Skin epidermis (tissue), 12 donors: ENCODE measurements around the gene KCNQ5.
"Not testable (repeated sequence)": the region's sequence is repeated elsewhere in the genome, so short reads cannot be mapped to it uniquely, and the experiment has no call there.

ENCODE experiments used
- H3K27ac ChIP-seq, 21 experiments: fragments of 200-600 bp; sonication (generic) in 11 of 21; one replicate each; pipeline ENCODE4 v1.5.0; 2020; ENCODE audit warnings: mild to moderate bottlenecking in 3 of 21, inconsistent platforms in 2 of 21, moderate library complexity in 2 of 21
- H3K4me3 ChIP-seq, 7 experiments: fragments of 200-600 bp; sonication (generic) in 2 of 7; one replicate each; pipeline ENCODE4 v1.5.0; 2020; ENCODE audit warnings: inconsistent platforms in 2 of 7, mild to moderate bottlenecking in 2 of 7, moderate library complexity in 1 of 7

The KCNQ5 gene

GRCh38 chr6:73182021-73182607 lies 560.2 kb downstream of the KCNQ5 start:
- no peak overlapping the region for H3K4me3 ChIP-seq
- H3K27ac ChIP-seq, result no peak overlapping the region

DNA sequence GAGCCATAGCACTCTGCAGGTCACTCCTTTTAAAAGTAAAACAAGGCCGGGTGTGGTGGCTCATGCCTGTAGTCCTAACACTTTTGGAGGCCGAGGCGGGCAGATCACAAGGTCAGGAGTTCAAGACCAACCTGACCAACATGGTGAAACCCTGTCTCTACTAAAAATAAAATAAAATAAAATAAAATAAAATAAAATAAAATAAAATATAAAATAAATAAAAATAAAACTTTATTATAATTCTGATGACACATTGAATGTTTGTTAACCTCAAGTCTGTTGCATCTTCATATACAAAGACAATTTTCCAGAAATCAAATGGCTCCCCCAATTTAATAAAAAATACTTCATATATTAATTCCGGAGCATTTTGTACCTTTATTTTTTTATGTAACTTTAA lies 571.4 kb downstream of the KCNQ5 start:
- H3K27ac ChIP-seq, H3K4me3 ChIP-seq: not testable (repeated sequence)

- Histone ChIP-seq H3K4me3 (no peak overlapping the region), H3K27ac (no peak overlapping the region)
Observed at GRCh38 chr6:73194744-73195143, 572.9 kb downstream of the KCNQ5 start.

DNA sequence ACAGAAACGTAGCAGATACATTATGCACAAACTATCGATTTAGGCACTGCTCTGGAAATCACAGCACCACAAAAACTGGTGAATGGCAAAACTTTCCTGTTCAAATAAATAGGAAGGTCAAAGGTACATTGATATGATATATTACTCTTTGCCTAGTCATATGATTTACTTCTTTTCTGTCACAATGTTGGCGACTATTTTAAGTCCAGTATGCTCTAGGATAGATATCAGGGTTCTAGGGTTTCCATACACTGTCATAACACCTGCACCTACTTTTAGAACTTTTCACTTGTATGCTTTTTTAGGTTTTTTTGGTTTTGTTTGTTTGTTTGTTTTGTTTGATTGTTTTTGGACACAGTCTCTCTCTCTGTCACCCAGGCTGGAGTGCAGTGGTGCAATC lies 578.4 kb downstream of the KCNQ5 start:
- Histone ChIP-seq H3K27ac (no peak overlapping the region), H3K4me3 (no peak overlapping the region)

GRCh38 chr6:73200735-73201134 lies 578.9 kb downstream of the KCNQ5 start:
- Histone ChIP-seq H3K4me3 (no peak overlapping the region), H3K27ac (no peak overlapping the region)

GRCh38 chr6:73203098-73203497 lies 581.2 kb downstream of the KCNQ5 start:
- Histone ChIP-seq H3K27ac (no peak overlapping the region), H3K4me3 (no peak overlapping the region)

DNA sequence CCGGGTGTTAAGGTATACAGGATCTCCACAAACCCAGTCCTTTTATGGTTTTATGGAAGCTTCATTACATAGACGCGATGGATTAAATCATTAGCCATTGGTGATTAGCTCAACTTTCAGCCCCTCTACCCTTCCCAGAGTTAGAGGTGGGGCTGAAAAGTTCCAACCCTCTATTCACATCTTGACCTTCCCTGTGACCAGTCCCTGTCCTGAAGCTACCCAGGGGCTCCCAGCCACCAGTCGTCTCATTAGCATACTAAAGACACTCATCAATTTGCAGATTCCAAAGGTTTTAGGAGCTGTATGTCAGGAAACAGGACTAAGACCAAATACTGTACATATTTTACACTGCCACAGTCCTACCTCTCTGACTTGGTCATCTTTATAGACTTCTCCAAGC lies 582.4 kb downstream of the KCNQ5 start:
- H3K4me3 ChIP-seq, result no peak overlapping the region
- H3K27ac ChIP-seq, result no peak overlapping the region

- H3K27ac ChIP-seq, result no peak overlapping the region
- H3K4me3 ChIP-seq, result no peak overlapping the region
Observed at GRCh38 chr6:73207221-73207837, 585.5 kb downstream of the KCNQ5 start.

DNA sequence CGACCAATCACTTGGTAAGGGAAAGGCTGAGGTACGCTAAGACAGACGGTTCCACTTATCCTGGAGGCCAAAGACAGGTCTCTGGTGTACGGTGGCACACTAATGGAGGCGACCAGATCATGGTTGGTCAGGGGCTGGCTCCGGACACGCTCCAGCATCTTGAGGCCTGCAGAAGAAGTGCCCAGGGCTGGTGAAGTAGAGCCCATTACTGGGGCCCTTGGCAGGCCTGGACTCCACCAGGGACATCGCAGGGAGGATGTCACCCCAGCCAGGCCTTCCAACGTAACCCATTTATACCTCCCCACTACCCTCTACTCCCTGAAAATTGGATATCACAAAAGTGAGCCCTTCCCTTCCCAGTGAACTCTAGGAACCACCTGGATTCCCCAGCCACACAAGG lies 587.3 kb downstream of the KCNQ5 start:
- H3K4me3 ChIP-seq, result no peak overlapping the region
- H3K27ac ChIP-seq, result no peak overlapping the region

- no peak overlapping the region for H3K4me3 ChIP-seq
- no peak overlapping the region for H3K27ac ChIP-seq
Observed at GRCh38 chr6:73216859-73217258, 595.0 kb downstream of the KCNQ5 start.

DNA sequence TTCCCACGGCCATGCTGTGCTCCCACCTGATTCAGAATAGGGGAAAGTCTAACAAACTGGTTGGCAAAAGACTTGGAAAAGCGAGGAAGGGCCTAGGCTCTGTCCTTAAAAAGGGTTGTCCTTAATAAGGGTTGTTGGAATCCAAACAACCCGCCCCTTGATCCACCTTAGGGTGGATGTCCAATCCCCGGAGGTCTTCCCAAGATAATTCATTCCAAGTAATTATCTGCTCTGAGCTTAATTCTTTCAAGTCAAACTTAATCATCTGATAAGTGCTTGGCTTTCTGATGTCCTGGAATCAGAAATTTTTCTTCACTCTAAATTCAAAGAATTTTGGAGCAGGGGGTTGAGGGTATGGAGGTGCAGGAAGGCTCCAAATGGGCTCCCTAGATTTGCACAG lies 603.5 kb downstream of the KCNQ5 start, which contains the start of gene KHDC1L:
Gene KHDC1L (minus strand): TSS at position 101 of the 400 bp plus-strand sequence. CDS start 88 bp downstream, at position 13.
- H3K4me3 ChIP-seq, result no peak within 1 kb of the TSS
- no peak within 1 kb of the TSS for H3K27ac ChIP-seq

GRCh38 chr6:73227606-73228255 lies 605.9 kb downstream of the KCNQ5 start:
- H3K4me3 ChIP-seq, result no peak overlapping the region
- H3K27ac ChIP-seq, result no peak overlapping the region

DNA sequence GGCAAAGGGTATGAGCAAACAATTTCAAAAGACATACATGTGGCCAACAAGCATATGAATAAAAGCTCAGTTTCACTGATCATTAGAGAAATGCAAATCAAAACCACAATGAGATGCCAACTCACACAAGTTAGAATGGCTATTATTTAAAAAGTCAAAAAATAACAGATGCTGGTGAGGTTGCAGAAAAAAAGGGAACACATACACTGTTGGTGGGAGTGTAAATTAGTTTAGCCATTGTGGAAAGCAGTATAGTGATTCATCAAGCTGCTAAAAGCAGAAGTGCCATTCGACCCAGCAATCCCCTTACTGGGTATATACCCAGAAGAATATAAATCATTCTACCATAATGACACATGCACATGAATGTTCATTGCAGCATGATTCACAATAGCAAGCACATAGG lies 610.1 kb downstream of the KCNQ5 start:
- no peak overlapping the region for H3K4me3 ChIP-seq

DNA sequence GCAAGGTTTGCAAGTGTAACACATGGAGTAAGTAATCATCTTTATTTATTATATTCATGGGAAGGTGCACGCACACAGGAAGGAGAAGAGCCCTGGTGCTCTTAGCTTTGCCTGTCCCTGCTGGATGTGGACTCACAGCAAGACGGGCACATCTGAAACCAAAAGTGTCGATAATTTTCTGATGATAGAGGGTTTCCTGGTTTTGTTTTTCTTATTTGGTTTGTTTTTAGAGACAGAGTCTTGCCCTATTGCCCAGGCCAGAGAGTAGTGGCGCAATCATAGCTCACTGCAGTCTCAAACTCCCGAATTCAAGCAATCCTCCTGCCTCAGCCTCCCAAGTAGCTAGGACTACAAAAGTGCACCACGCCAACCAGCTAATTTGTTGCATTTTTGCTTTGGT lies 611.2 kb downstream of the KCNQ5 start:
- Histone ChIP-seq H3K27ac (no peak overlapping the region), H3K4me3 (no peak overlapping the region)

More for the DNA sequence above, 610.1 kb downstream of the KCNQ5 start:
- H3K27ac ChIP-seq, result no peak overlapping the region

GRCh38 chr6:73233971-73234370 lies 612.1 kb downstream of the KCNQ5 start:
- H3K27ac ChIP-seq, result not testable (repeated sequence)

DNA sequence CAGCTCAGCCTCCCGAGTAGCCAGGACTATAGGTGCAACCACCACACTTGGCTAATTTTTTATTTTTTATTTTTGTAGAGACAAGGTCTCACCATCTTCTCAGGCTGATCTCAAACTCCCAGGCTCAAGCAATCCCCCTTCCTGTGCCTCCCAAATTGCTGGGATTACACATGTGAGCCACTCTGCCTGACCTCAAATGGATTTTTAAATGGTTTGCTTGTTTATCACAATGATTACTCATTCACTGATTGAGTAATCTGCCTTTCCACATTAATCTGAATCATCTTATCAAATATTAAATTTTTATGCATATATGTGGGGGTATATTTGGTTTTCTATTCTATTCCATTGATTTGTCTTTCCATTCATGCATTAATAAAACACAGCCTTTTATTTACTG lies 612.9 kb downstream of the KCNQ5 start:
- H3K27ac ChIP-seq, result no peak overlapping the region
- no peak overlapping the region for H3K4me3 ChIP-seq

More at GRCh38 chr6:73233971-73234370, 612.1 kb downstream of the KCNQ5 start:
- not testable (repeated sequence) for H3K4me3 ChIP-seq

DNA sequence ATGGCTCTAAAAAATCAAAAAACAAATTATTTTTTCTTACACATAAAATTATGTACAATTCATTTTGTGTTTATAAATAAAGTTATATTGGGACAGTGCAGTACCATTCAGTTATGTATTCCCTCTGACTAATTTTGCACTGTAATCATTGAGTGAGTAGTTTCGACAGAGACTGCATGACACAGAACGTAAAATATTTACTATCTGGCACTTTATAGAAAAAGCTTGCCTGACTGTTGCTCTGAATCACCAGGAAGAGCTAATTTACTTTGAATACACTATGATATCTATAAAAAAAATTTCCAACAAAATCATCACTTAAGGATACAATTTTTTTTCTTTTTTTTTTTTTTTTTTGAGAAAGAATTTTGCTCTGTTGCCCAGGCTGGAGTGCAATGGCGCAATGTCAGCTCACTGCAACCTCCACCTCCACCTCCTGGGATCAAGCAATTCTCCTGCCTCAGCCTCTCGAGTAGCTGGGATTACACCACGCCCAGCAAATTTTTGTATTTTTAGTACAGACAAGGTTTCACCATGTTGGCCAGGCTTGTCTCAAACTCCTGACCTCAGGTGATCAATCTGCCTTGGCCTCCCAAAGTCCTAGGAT lies 614.4 kb downstream of the KCNQ5 start:
- H3K4me3 ChIP-seq, result no peak overlapping the region
- no peak overlapping the region for H3K27ac ChIP-seq

GRCh38 chr6:73240730-73241129 lies 618.9 kb downstream of the KCNQ5 start:
- H3K4me3 ChIP-seq, result no peak overlapping the region
- no peak overlapping the region for H3K27ac ChIP-seq

GRCh38 chr6:73242001-73242400 lies 620.1 kb downstream of the KCNQ5 start:
- Histone ChIP-seq H3K27ac (no peak overlapping the region), H3K4me3 (no peak overlapping the region)
